GM21576 (cell line): Measurements from ENCODE around the gene SEZ6L.

Source experiments
- ATAC-seq: cut with Tn5 transposase; IDR thresholded peaks from one replicate; pipeline ENCODE4 v1.9.1; 2021; ENCODE audit warnings: mild to moderate bottlenecking, moderate library complexity; ENCODE audit not compliant: unreplicated experiment

Gene SEZ6L

DNA sequence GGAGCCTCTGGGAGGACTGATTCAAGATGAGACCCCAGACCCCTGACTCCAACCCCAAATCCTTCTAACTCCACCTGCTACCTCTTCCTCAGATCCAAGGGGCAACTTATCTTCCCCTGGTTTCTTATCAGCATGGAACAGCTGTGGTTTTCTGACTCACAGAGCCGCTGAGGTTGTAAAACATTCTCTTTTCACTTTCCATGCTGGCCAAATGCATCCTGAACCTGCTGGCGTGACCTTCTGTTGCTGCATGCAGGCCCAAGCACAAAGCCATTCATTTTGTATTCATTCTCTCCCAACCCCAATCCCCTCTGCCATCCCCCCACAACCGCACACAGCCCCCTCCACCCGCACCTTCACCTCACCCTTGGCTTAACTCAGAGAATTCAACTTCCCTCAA lies 70.3 kb downstream of the SEZ6L start:
- ATAC-seq: no peak

GRCh38 chr22:26241361-26241760 lies 72.1 kb downstream of the SEZ6L start:
- ATAC-seq: no peak

GRCh38 chr22:26245001-26245400 lies 75.7 kb downstream of the SEZ6L start:
- ATAC-seq: no peak

GRCh38 chr22:26246552-26246951 lies 77.3 kb downstream of the SEZ6L start:
- ATAC-seq: no peak

GRCh38 chr22:26251869-26252268 lies 82.6 kb downstream of the SEZ6L start:
- no peak for ATAC-seq

- no peak for ATAC-seq
These were observed 90.2 kb downstream of the SEZ6L start for GRCh38 chr22:26259510-26259909.

DNA sequence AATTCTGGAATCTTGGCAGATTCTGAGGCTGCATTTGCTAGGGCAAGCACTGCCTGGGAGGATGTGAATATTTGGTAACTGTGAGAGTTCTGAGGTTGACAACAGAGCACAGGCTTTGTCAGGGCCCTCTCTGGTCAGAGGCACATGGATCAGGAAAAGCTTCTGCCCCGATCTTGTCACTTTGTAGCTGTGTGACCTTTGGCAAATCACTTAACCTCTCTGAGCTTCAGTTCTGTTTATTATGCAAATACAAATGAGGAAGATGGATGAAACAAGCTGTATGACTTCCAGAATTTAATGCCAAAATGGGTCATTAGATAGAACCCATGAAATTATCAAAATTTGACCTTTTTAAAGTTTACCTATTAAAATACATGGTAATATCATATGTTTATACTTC lies 94.9 kb downstream of the SEZ6L start:
- ATAC-seq: no peak

GRCh38 chr22:26265281-26265680 lies 96.0 kb downstream of the SEZ6L start:
- ATAC-seq: no peak

DNA sequence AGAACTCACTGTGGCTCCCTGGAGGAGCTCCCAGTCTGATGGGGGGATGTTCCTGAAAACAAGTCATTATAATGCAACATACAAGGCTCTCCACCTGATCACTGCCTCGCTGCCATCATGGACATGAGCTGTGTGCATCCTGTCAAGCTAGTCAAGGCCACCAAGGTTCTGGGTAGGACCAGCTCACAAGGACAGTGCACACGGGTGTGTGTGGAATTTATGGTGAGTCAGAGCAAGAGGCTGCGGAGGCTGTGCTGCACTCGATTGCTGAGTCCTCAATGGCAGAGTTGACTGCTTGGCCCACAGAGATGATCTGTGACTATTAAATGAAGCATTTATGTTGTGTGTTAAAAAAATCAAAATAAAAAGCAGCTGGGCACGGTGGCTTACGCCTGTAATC lies 96.6 kb downstream of the SEZ6L start:
- ATAC-seq: no peak

DNA sequence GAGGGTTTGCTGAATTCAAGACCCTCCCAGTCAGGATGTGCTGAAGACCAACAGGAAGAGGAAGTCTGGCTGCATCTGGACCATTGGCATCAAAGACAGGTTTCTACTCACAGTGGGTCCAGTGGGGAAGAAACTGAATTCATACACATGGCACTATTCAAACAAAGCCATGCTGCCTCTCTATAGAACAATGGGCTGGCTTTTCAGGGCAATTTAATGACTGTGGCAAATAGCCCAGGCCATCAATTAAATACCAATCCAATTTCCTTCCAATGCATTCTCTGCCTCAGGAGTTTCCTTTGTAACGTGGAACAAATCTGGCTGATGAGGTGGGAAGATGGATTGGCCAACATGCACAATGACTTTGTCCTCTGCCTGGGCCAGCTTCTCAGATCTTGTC lies 98.6 kb downstream of the SEZ6L start:
- no peak for ATAC-seq

- ATAC-seq: no peak
These were observed 100.3 kb downstream of the SEZ6L start for GRCh38 chr22:26269572-26269971.

- ATAC-seq: no peak
These were observed 102.2 kb downstream of the SEZ6L start for GRCh38 chr22:26271427-26271826.

GRCh38 chr22:26273011-26273675 lies 103.9 kb downstream of the SEZ6L start:
- ATAC-seq: no peak

- no peak for ATAC-seq
These were observed 107.4 kb downstream of the SEZ6L start for GRCh38 chr22:26276529-26277160.

- ATAC-seq: no peak
These were observed 112.7 kb downstream of the SEZ6L start for GRCh38 chr22:26281941-26282340.

DNA sequence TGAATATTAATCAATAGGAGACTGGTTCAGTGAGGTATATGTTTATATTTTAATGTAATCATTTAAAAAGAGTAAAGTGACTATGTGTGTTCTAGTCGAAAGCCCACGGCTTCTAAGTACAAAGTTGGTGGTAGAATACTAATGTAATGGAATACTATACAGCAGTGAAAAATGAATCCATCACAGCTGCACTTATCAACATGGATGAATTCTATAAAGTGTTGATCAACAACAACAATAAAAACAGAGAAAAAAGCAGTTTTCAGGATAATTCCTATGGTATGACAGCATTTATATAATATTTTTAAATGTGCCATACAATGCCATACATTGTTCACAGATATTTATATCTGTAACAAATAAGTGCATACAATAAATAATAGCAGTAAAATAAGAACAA lies 114.1 kb downstream of the SEZ6L start:
- ATAC-seq: no peak

GRCh38 chr22:26285632-26286031 lies 116.4 kb downstream of the SEZ6L start:
- ATAC-seq: no peak

GRCh38 chr22:26286091-26286820 lies 117.0 kb downstream of the SEZ6L start:
- no peak for ATAC-seq

DNA sequence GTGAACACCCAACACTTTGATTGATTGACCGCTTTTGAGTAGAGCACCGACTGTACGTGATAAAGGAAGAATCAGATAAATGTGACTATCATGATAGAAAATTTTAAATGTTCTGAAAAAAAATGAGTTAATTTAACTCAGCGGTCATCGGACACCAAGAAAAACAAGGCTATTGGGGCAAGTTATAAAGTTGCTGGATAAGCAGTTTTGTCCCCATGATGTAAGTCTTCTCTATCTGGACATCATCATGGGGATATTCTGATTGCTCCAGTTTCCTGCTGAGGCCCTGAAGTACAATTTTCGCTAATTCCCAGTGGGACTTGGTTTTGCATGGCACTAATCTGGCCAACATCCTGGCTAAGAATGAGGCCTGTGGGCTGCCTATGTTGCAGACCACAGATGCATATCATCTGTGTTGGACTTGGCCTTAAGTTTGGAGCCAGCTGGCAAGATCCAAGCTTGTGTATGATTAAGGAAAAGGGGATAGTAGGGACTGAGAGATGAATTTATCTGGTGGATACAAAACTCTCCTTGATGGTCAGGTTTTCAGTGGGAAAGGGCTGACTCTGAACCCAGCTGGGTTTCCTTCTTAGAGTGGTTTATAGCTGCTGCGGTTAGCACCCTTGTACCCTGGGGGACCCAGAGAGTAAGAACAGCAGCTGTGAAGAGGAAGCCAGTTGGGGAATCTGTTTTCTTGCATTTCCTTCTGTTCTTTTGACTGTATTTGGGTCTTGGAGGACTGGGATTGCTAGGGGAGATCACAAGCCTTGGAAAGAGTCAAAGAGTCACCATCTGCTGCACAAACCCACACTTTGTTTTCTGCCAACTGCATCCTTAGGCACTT lies 118.3 kb downstream of the SEZ6L start:
- no peak for ATAC-seq

GRCh38 chr22:26289611-26290101 lies 120.4 kb downstream of the SEZ6L start:
- ATAC-seq: no peak
